ENCODE data around the gene RFX7. TPM values are rescaled to one million over a fixed set of nuclear protein-coding genes. Genes with fewer than 3 reads are reported as not detected.
"Not testable (repeated sequence)": the region's sequence is repeated elsewhere in the genome, so short reads cannot be mapped to it uniquely, and the experiment has no call there.

RFX7 gene
- polyA plus RNA-seq, 4 donors, result 19.2 to 23.0 (median 22.5) TPM

DNA sequence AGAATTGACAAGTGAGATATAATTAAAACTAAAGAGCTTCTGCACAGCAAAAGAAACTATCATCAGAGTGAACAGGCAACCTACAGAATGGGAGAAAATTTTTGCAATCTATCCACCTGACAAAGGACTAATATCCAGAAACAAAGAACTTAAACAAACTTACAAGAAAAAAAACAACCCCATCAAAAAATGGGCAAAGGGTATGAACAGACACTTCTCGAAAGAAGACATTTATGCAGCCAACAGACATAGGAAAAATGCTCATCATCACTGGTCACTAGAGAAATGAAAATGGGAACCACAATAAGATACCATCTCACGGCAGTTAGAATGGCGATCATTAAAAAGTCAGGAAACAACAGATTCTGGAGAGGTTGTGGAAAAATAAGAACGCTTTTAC is 88.9 kb downstream of the RFX7 start:
- DNase-seq (ENCODE audit: low read depth in 4 of 4, low spot score in 2 of 4), result not testable (repeated sequence)

DNA sequence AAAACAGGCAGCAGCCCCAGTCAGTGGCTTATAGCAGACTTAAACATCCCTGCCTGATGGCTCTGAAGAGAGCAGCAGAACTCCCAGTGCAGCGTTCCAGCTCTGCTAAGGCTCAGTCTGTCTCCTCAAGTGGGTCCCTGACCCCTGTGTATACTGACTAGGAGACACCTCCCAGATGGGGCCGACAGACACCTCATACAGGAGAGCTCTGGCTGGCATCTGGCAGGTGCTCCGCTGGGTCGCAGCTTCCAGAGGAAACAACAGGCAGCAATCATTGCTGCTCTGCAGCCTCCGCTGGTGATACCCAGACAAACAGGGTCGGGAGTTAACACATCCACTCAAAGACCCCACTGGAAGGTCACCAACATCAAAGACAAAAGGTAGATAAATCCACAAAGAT is 93.5 kb downstream of the RFX7 start:
- no peak for DNase-seq (ENCODE audit: low read depth in 4 of 4, low spot score in 2 of 4)

DNA sequence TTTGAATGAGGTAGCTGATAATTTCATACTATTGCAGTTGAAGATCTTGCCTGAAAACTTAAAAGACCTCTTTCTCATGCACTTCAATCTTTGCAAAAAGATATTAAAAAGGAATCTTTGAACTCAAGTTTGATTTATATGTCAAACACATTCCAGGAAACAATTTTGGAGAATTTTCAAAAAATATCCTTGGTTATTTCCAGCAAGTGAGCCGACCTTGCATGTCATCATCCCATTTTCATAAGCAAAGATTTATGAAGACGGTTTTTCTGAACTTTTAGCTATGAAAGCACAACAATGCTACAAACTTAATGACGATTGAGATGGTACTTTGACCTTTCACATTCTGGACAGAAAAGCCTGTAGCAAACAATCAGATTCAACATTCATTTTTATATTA is 95.6 kb downstream of the RFX7 start:
- DNase-seq (ENCODE audit: low read depth in 4 of 4, low spot score in 2 of 4), result no peak

DNA sequence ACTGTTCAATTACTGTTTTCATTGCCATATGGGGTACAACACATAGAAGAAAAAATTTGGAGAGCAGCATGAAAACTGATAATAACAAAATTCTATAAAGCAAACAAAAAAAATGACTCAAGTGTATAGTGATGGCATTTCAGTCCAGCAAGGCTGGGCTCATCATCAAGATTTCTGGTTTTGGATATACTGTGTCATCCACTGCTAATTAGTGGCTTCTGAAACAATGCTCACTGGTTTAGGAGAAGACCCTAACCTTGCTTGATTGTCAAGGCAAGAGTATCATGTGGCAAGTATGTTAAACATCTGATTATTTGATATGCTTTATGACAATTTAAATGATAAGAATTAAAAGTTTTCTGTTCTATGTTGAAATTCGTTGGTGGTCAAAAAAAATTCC is 96.9 kb downstream of the RFX7 start:
- DNase-seq (ENCODE audit: low read depth in 4 of 4, low spot score in 2 of 4), result no peak

DNA sequence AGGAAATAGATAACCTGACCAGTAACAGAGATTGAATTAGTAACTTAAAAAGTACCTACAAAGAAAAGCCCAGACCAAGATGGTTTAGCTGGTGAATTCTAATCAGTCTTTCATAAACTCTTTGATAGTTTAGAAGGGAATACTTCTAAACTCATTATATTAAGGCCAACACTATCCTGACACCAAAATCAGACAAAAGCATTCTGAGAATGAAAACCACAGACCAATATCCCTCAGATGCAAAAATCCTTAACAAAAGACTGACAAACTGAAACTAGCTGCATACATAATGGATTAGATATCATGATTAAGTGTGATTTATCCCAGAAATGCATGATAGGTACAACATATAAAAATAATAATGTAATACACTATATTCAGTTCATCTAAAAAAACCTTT is 115.6 kb downstream of the RFX7 start:
- no peak for DNase-seq (ENCODE audit: low read depth in 4 of 4, low spot score in 2 of 4)

DNA sequence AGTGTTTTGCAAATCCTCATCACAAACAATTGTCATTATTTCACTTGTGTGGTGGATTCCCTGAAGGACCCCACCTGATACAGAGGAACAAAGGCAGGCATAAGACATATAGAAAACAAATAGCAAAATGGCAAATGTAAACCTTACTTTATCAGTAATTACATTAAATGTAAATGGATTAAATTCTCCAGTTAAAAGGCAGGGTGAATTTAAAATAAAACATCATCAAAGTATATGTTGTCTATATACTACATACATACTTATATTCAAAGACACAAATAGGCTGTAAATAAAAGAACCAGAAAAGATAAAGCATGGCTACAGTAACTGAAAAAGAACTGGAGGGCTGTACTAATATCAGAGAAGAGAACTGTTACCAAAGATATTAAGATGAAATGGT is 117.3 kb downstream of the RFX7 start:
- no peak for DNase-seq (ENCODE audit: low read depth in 4 of 4, low spot score in 2 of 4)

DNA sequence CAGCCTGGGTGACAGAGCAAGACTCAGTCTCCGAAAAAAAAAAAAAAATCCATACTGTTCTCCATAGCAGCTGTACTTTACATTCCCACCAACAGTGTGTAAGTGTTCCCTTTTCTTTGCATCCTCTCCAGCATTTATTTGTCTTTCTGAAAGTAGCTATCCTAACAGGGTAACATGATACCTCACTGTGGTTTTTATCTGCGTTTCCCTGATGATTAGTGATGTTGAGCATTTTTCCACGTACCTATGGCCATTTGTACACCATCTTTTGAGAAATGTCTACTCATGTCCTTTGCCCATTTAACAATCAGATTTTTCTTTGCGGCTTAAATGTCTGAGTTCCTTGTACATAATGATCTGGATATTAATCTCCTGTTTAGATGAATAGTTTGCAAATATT is 119.3 kb downstream of the RFX7 start:
- no peak for DNase-seq (ENCODE audit: low read depth in 4 of 4, low spot score in 2 of 4)

DNA sequence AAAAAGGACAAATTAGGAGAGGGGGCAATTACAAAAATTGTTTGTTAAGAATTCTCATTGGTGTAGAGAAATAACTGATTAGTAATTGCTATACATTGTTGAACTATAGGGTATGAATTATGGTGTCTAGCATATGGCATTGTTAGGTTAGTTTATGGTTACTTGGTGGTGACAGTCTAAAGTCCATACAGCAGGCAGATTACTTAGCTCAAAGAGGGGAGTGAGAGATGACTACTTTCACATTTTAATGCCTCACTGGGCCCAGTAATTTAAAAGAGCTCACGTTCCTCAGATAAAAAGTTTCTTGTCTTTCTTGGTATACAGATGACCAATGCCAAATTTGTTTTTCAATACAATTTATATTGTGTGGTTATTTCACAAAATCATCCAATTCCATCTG is 137.8 kb downstream of the RFX7 start:
- no peak for DNase-seq (ENCODE audit: low read depth in 4 of 4, low spot score in 2 of 4)

DNA sequence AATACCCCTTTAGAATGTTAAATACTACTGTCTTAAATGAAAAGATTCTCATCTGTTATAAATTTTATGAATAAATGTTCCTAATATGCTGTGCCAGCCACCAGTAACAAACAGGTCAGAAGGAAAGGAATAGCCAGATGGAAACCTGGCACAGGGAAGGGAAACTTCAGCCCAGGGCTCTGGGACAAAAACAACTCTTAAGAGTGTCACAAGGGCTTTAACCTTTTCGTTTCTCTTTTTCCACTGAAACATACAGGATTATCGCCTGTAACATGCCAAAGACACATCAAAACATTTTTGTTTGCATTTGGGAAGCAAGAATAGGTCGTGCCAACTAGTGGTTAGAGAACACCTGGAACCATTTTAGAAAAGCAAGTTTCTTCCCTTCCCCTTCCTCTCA is 141.2 kb downstream of the RFX7 start:
- no peak for DNase-seq (ENCODE audit: low read depth in 4 of 4, low spot score in 2 of 4)

DNA sequence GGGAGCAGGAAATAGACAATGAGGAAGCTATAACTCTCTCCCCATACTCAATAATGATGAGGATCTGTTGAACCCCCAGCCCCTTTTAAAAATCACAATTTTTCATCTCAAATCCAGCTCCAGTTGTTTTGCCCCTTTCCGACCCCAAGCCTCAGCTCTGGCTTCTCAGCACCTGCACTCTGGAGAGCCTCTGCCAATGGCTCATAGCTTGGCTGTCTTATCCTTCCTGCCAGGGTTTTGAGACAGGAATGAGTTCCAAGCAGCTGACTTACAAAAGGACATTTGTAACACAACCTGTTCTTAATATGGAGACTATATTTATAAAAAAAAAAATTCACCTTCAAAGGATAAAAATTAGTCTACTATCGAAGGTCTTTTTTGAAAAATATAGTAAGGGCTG is 144.4 kb downstream of the RFX7 start:
- DNase-seq (ENCODE audit: low read depth in 4 of 4, low spot score in 2 of 4), result no peak

DNA sequence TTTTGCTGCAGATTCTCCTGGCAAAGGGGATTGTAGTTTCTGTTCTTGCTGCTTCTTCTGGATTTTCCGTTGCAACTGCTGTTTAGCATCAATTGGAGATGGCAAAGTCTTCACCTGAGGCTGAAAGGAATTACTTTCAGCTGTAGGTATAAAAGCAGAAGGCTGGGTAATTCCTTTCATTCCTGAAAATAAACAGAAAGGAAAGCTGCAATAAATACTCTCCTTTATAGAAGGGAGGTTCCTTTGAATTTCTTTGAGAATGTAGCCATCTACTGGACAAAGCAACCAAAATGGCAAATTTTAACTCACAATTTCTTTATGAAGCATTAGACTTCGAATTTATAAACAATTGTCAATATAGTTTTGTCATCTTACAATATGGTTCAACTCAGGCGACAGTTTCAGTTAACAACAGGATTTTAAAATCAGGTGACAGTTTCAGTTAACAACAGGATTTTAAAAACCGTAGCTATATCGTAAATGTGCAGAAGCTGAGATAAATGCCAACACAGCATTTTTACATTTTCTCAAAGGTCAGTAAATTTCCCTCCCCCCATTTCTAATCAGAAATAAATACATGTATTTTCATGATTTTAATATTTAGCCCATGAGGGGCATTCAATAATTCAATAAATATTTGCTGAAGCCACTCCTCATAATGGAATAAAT is 145.3 kb downstream of the RFX7 start:
- no peak for DNase-seq (ENCODE audit: low read depth in 4 of 4, low spot score in 2 of 4)

DNA sequence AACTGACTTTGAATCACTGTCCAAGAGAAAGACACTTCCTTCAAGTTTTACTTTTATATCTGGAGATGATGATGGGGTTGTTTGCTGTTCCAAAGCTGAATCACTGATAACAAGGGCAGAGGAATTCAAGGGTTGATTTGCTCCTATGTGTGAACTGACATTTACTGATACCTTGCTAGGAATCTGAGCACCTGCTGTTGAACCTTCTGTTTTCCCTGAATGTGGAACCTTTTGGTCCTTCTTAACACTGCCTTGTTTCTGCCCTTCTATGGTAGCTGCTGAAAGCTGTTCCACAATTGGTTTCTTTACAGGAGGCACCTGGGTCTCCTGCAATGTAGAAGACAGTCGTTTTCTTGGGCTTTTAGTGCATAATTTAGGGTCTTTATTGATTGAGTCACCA is 148.3 kb downstream of the RFX7 start:
- no peak for DNase-seq (ENCODE audit: low read depth in 4 of 4, low spot score in 2 of 4)

DNA sequence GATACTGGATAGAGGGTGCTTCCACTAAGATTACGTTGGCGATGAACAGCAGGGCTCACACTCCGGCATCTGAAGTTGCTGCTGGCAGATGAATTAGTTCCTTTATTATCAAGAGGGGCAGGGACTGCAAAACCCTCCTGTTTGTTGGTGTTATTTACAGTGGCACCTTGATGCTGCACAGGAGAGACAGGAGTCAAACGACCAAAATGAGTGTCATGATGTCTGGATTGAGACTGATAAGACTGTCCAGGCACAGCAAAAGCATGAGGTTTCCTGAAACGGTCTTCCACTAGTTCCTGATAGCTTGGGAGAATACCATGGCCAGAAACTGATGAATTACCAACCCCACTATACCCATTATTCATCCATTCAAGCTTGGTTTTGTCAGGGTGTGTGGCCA is 149.5 kb downstream of the RFX7 start:
- DNase-seq (ENCODE audit: low read depth in 4 of 4, low spot score in 2 of 4), result no peak

DNA sequence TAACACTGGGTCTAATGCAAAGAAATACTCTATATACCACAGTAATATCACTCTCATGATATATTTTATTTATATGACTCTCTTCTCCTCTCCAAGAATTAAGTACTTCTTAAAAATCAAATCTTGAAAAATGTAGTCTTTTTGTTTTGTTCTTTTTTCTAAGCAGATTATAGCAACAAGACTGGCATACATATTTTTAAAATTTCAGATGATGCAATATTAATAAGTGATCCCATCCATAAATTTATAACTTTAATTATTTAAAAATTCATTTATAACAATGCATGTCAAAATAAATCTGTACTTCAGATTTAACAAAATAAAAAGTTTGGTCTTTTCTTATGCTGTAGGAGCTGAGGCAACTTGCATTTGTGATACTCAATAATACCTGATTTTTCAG is 155.3 kb downstream of the RFX7 start:
- no peak for DNase-seq (ENCODE audit: low read depth in 4 of 4, low spot score in 2 of 4)

DNA sequence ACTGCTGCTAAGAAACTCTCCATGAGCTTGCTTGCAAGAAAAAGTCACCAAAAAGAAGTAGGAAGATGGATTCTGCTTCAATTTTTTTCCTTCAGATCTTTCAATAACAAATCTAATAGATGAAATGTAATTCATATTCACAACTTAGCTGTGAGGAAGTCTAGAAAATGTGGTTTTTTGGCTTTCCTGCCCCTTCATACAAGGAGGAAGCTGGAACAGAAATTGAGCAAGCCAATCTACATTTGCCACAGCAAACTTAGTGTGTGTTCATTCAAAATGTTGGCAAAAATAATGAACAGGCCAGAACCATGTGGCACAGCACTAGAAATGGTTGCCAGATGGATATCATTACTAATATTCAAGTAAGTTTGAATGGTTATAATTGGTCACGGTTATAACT is 157.1 kb downstream of the RFX7 start:
- no peak for DNase-seq (ENCODE audit: low read depth in 4 of 4, low spot score in 2 of 4)

DNA sequence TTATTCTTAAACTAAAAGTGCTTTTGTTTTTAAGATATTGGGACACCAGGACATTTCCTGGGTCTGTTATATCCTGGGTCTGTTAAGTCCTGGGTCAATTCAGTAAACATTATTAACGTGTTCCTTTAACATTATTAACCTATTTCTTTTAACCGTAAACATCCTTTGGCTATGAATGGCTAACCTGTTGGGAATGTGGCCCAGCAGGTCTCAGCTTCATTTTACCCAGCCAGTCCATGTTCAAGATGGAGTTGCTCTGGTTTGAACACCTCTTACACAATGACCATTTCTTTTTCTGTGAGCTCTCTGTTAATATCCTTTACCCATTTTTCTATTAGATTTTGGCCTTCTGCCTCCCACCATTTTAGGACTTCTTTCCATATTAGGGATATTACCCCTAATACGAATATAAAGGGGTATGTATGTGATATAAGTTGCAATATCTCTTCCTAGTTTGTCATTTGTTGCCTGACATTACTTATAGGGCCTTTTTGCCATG is 161.4 kb downstream of the RFX7 start:
- no peak for DNase-seq (ENCODE audit: low read depth in 4 of 4, low spot score in 2 of 4)

DNA sequence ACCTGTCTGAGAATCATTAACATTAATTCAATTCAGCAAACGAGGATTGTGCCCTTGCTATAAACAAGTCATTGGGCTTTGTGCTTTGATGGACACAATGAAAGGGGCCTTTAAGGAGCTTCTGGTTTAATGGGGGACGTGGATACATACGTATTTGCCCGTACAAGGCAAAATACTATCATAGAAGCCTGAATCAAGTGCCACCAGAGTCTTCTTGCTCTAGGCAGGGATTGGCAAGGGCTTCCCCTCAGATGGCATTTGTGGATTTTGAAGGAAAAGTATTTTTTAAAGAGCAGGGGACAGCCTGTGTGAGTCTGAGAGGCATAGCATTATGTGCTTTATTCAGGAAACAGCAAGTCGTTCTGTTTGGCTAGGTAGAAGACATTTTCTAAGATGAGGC is 166.6 kb downstream of the RFX7 start:
- no peak for DNase-seq (ENCODE audit: low read depth in 4 of 4, low spot score in 2 of 4)

DNA sequence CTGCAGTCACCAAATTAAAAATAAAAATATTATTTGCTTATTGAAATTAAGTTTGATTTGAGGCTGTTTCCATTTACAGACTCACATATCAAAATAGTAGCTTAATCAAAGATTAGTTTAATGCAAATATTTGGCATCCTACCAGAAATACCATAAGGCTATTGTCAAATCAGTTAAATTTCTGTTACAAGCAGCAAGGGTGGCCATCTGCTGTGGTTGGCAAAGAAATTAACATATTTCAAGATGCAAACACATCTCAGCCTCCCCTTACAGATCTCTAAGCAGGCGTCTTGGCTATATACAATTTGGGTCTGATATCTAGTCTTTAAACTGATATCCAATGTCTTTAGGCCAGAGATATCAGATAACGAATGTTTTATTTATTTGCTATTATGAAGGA is 167.0 kb downstream of the RFX7 start:
- no peak for DNase-seq (ENCODE audit: low read depth in 4 of 4, low spot score in 2 of 4)

DNA sequence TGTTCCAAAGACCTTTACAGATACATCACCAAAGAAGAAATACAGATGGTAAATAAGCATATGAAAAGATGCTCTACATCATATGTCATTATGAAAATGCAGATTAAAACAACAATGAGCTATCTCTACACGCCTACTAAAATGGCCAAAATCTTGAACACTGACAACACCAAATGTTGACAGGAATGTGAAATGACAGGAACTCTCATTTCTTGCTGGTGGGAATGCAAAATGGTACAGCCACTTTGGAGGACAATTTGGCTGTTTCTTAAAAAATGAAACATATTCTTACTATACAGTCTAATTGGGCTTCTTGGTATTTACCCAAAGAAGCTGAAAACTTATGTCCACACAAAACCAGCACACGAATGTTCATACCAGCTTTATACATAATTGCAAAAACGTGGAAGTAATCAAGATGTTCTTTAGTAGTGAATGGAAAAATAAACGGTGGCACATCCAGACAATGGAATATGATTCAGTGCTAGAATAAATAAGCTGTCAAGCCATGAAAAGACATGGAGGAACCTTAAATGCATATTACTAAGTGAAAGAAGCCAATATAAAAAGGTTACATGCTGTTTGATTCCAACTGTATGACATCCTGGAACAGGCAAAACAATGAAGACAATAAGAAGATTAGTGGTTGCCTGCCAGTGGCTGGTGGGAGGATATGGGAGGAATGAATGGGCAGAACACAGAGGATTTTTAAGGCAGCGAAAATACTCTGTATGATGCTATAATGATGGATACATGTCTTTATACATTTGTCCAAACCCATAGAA is 169.0 kb downstream of the RFX7 start:
- DNase-seq (ENCODE audit: low read depth in 4 of 4, low spot score in 2 of 4), result no peak

DNA sequence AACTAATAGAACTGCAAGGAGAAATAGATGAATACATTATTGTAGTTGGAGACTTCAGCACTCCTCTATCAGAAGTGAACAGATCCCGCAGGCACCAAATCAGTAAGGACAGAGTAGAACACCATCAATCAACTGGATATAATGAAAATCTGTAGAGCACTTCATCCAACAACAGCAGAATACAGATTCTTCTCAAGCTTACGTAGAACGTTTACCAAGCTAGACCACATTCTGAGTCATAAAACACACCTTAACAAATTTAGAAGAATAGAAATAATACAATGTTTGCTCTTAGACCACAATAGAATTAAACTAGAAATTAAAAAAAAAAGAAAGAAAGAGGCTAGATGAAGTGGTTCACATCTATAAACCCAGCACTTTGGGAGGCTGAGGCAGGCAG is 179.5 kb downstream of the RFX7 start:
- no peak for DNase-seq (ENCODE audit: low read depth in 4 of 4, low spot score in 2 of 4)

DNA sequence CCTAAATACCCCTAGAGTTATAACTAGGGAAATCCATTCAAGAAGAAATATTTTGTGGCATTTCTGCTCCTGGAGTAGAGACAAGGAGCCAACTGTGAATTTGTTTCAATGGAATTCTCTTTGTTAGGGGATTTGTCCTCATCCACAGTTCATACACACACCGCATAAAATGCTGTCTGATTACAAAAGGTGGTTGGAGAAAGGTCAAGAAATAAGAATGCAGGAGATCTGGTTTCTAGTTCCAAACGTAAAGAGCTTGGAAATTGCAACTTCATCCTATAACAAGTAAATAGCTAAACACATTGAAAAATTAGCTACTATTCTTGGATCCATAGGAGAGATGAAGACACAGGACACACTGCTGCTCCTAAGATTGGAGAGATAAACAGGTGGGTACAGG is 184.0 kb downstream of the RFX7 start:
- DNase-seq (ENCODE audit: low read depth in 4 of 4, low spot score in 2 of 4), result no peak

DNA sequence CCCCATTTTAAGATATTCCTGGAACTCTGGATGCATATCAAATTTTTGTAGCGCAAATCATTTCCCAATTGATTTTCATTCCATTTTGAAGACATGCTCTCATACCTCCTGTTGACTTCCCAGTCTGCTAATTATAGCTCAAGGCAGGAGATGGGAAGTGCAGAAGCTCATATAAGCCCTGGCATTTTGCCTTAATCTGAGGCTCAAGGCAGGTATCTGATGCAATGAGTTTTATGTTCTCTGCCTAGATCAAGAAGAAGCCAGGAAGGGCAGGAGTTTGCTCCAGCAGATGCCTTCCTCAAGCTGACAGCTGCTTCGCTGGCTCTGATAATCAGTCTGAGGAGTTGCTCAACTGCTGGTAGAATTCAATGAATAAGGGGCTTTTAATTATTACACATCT is 184.7 kb downstream of the RFX7 start:
- no peak for DNase-seq (ENCODE audit: low read depth in 4 of 4, low spot score in 2 of 4)

All from left renal cortex interstitium (tissue), 4 donors.